Fibroblast of lung (primary cell): ENCODE measurements around the gene EBF3. TPM values are rescaled to one million over a fixed set of nuclear protein-coding genes. Genes with fewer than 3 reads are reported as not detected.

Experiments used
- DNase-seq, 2 donors: peaks; one replicate each; pipeline versions ENCODE4 v3.0.0 to v3.0.0-alpha.2; 2010; ENCODE audit warnings: low read depth in 2 of 2
- H2AFZ ChIP-seq: 2 replicates; pipeline ENCODE4 v1.5.1; 2012; ENCODE audit warnings: low read length, control low read depth, inconsistent platforms
- H3K27ac ChIP-seq: 2 replicates; pipeline ENCODE4 v1.5.1; 2011; ENCODE audit warnings: low read length, control low read depth; ENCODE audit not compliant: insufficient read depth
- H3K27me3 ChIP-seq: 2 replicates; pipeline ENCODE4 v1.5.1; 2011; ENCODE audit warnings: mild to moderate bottlenecking, low read length; ENCODE audit not compliant: control insufficient read depth, insufficient read depth
- H3K36me3 ChIP-seq: 2 replicates; pipeline ENCODE4 v1.5.1; 2011; ENCODE audit warnings: low read length; ENCODE audit not compliant: control insufficient read depth, insufficient read depth
- H3K4me1 ChIP-seq: 2 replicates; pipeline ENCODE4 v1.5.1; 2011; ENCODE audit warnings: low read length; ENCODE audit not compliant: control insufficient read depth, insufficient read depth; ENCODE audit errors: extremely low read depth
- H3K4me2 ChIP-seq: 2 replicates; pipeline ENCODE4 v1.5.1; 2011; ENCODE audit warnings: low read length, control low read depth; ENCODE audit not compliant: insufficient read depth; ENCODE audit errors: extremely low read depth
- H3K4me3 ChIP-seq, 4 experiments: fragments of 200-600 bp in 1 of 4; sonication (generic) in 1 of 4; replicated peaks in 1 of 4; 2 replicates each; pipeline ENCODE4 v1.5.1; 2011 to 2016; ENCODE audit warnings: low read length in 4 of 4, low read depth in 3 of 4, mild to moderate bottlenecking in 3 of 4, control low read depth in 2 of 4, inconsistent platforms in 1 of 4, mixed read lengths in 1 of 4; ENCODE audit not compliant: insufficient read depth in 1 of 4; ENCODE audit errors: control extremely low read depth in 1 of 4
- H3K79me2 ChIP-seq: 2 replicates; pipeline ENCODE4 v1.5.1; 2012; ENCODE audit warnings: mild to moderate bottlenecking, low read length, inconsistent platforms; ENCODE audit not compliant: control insufficient read depth, insufficient read depth
- H3K9ac ChIP-seq: 2 replicates; pipeline ENCODE4 v1.5.1; 2011; ENCODE audit warnings: mild to moderate bottlenecking, low read length, control low read depth; ENCODE audit not compliant: insufficient read depth
- H3K9me3 ChIP-seq: 2 replicates; pipeline ENCODE4 v1.5.1; 2012; ENCODE audit warnings: low read depth, low read length; ENCODE audit not compliant: control insufficient read depth, insufficient read depth
- H4K20me1 ChIP-seq: 2 replicates; pipeline ENCODE4 v1.5.1; 2011; ENCODE audit warnings: low read length; ENCODE audit not compliant: control insufficient read depth, insufficient read depth; ENCODE audit errors: extremely low read depth
- CTCF ChIP-seq, 2 donors: IDR thresholded peaks in 1 of 2; conservative IDR thresholded peaks in 1 of 2; 1 replicate in 1 of 2; 2 replicates in 1 of 2; pipeline ENCODE4 v1.5.1; 2011 to 2012; ENCODE audit warnings: low read length in 2 of 2, control low read depth in 1 of 2, inconsistent platforms in 1 of 2, low read depth in 1 of 2, mild to moderate bottlenecking in 1 of 2
- EZH2 ChIP-seq: IDR thresholded peaks from 2 replicates; pipeline ENCODE4 v1.5.1; 2012; ENCODE audit warnings: low read length, control low read depth, mild to moderate bottlenecking; ENCODE audit errors: missing control alignments
- polyA plus RNA-seq, 2 donors: library from polyadenylated mRNA; depleted of rRNA in 1 of 2; stranded (reverse) in 1 of 2; unstranded in 1 of 2; fragments of >200 nt; gene quantifications; 2 replicates each; pipeline ENCODE4 v1.2.1, GENCODE V29; 2011 to 2012; ENCODE audit warnings: missing spikeins in 1 of 2
- total RNA-seq: library from RNA; depleted of rRNA; stranded (reverse); fragments of >200 nt; gene quantifications from 2 replicates; pipeline ENCODE4 v1.2.1, GENCODE V29; 2014

EBF3 gene
- total and polyA plus RNA-seq, 2 donors (not counting 1 experiment from before 2014, with no cell fraction given), result 0.12 to 0.17 TPM

DNA sequence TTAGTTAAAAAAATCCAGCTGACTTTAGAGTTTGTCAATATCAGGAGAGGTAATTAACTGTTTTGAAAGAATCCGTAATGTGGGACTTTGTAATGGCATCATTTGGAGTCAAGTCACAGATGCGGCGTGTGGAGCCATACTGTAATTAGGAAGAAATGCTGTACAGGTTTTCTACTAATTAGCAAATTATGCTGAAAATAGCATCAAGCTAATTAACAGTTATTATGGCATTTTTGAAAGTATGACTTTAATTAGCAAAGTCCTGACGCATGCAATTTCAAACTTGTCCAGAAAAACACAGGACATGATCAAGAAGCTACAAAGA lies 68.3 kb downstream of the EBF3 start:
- Histone ChIP-seq H3K79me2 (no peaks in the 10 kb centered on the region), H3K27ac (no peak overlapping the region), H3K27me3 (peaks cover 4% of the 10 kb centered on the region), H3K4me3 (no peak overlapping the region), H4K20me1 (no peaks in the 10 kb centered on the region), H3K4me1 (no peaks in the 10 kb centered on the region), H3K9ac (no peak overlapping the region), H3K4me2 (no peak overlapping the region), H2AFZ (no peak overlapping the region), H3K36me3 (no peaks in the 10 kb centered on the region), H3K9me3 (no peaks in the 10 kb centered on the region)
- TF ChIP-seq CTCF (conservative IDR thresholded peaks at IDR 0.05 in 1 of 2, IDR thresholded peaks at IDR 0.05 in 1 of 2; ENCODE audit: low read depth in 1 of 2, low read length in 2 of 2) (no peak), EZH2 (no peak)
- no peak for DNase-seq

GRCh38 chr10:129894698-129895097 lies 69.4 kb downstream of the EBF3 start:
- no peak overlapping the region for H3K9ac ChIP-seq
- peaks cover 3% of the 10 kb centered on the region for H3K27me3 ChIP-seq
- no peak overlapping the region for H2AFZ ChIP-seq
- TF ChIP-seq EZH2 (no peak), CTCF (conservative IDR thresholded peaks at IDR 0.05 in 1 of 2, IDR thresholded peaks at IDR 0.05 in 1 of 2; ENCODE audit: low read depth in 1 of 2, low read length in 2 of 2) (no peak)
- DNase-seq, result no peak
- no peak overlapping the region for H3K4me2 ChIP-seq
- no peaks in the 10 kb centered on the region for H3K9me3 ChIP-seq
- no peak overlapping the region for H3K27ac ChIP-seq
- H3K79me2 ChIP-seq, result no peaks in the 10 kb centered on the region
- no peaks in the 10 kb centered on the region for H3K4me1 ChIP-seq
- H3K36me3 ChIP-seq, result no peaks in the 10 kb centered on the region
- no peaks in the 10 kb centered on the region for H4K20me1 ChIP-seq
- no peak overlapping the region for H3K4me3 ChIP-seq

DNA sequence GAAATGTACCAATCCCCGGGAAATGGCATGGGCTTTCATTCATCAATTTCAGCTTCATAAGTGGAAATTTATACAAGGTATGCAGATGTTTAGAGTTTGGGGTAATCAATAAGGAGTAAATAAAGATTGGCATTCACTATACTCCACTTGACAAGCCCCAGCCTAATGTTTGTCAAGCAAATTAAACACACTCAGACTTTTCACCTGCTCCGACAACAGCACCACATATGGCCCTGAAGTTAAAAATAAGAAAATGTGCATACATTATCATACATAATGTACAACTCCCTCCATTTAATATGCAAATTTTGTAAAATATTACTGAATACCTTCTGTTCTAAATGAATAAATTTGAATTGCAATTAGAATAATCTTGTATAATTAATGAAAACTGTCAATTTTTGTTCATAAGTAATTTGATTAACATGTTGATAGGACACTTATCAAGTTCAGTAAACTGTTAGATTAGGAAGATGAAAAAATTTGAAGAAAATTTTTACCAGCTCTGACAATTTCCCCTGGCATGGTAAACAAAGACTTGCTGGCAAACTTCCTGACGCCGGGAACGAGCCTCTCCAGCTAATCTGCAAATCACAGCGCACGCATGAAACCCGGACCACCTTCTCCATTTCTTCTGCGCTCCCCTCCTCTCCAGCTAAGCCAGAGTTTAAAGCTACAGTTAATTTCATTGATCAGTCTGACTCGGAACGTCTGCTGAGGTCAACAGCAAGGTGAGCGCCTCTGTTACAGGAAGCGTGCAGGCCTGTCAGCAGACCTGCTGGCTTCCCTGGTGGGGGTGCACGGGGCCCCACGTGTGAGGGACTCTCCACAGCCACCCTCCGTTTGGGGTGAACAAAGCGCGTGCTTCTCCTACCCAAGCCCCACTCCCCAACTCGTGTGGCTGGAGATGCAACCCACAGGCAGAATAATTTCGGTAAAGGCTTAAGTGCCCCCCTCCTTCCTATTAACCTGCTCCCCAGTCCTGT lies 70.7 kb downstream of the EBF3 start:
- Histone ChIP-seq H3K4me2 (no peak overlapping the region), H3K36me3 (no peaks in the 10 kb centered on the region), H4K20me1 (no peaks in the 10 kb centered on the region), H3K79me2 (no peaks in the 10 kb centered on the region), H3K9me3 (no peaks in the 10 kb centered on the region), H3K9ac (no peak overlapping the region), H2AFZ (no peak overlapping the region), H3K4me3 (no peak overlapping the region), H3K27ac (no peak overlapping the region), H3K27me3 (no peaks in the 10 kb centered on the region), H3K4me1 (no peaks in the 10 kb centered on the region)
- DNase-seq, result no peak
- TF ChIP-seq CTCF (conservative IDR thresholded peaks at IDR 0.05 in 1 of 2, IDR thresholded peaks at IDR 0.05 in 1 of 2; ENCODE audit: low read depth in 1 of 2, low read length in 2 of 2) (no peak), EZH2 (no peak)
